ENCODE data around the gene NOP10. TPM values are rescaled to one million over a fixed set of nuclear protein-coding genes. Genes with fewer than 3 reads are reported as not detected.
A peak's percentile ranks its signal among the peaks of the same experiment; 100 is the strongest.

NOP10 gene
- total and polyA plus RNA-seq, 3 donors from 2014 or later, result 75.5 to 86.2 (median 79.8) TPM

GRCh38 chr15:34337557-34338306 is 5.2 kb downstream of the NOP10 start, which contains the start of gene SLC12A6:
Gene SLC12A6 (minus strand): TSS chr15:34337781. CDS start chr15:34336680, 1,101 bp downstream.
- H3K9me3 ChIP-seq, result no peaks in the 10 kb centered on the region
- peak within 1 kb of the TSS; percentile 88 to 91 for H3K4me3 ChIP-seq
- H3K27me3 ChIP-seq, result no peaks in the 10 kb centered on the region
- peaks cover 3% of the 10 kb centered on the region for H3K4me1 ChIP-seq
- peak within 1 kb of the TSS; percentile 79 to 92 for H3K27ac ChIP-seq
- TF ChIP-seq POLR2A (IDR thresholded peaks at IDR 0.05) (no peak), CTCF (IDR thresholded peaks at IDR 0.05) (no peak)
- intact Hi-C loops (cut with DNase I; ENCODE audit: low total_unique reads), result no loop called here
- H3K36me3 ChIP-seq (ENCODE audit: low read depth, missing control alignments), result no peaks in the 10 kb centered on the region
- 0% methylated on average over 9 to 76 of the region's 78 CpGs for WGBS, 2 donors
- DNase-seq, result peak; percentile 93

- Histone ChIP-seq H3K4me3 (peak overlapping the region; percentile 88 to 91), H3K27ac (peak overlapping the region; percentile 79 to 92), H3K4me1 (peaks cover 3% of the 10 kb centered on the region), H3K9me3 (no peaks in the 10 kb centered on the region), H3K36me3 (ENCODE audit: low read depth, missing control alignments) (no peaks in the 10 kb centered on the region), H3K27me3 (no peaks in the 10 kb centered on the region)
- TF ChIP-seq POLR2A (IDR thresholded peaks at IDR 0.05) (no peak), CTCF (IDR thresholded peaks at IDR 0.05) (no peak)
- DNase-seq, result no peak
- intact Hi-C loops (cut with DNase I; ENCODE audit: low total_unique reads), result no loop called here
- WGBS, 2 donors, result 2 to 3% methylated on average over 11 to 26 of the region's 26 CpGs
Measured at GRCh38 chr15:34336991-34337556, 5.9 kb downstream of the NOP10 start.

GRCh38 chr15:34336231-34336990 is 6.5 kb downstream of the NOP10 start:
- Histone ChIP-seq H3K27ac (peak overlapping the region in 1 of 2 donors; percentile 92), H3K9me3 (no peaks in the 10 kb centered on the region), H3K36me3 (ENCODE audit: low read depth, missing control alignments) (no peaks in the 10 kb centered on the region), H3K27me3 (no peaks in the 10 kb centered on the region), H3K4me3 (peak overlapping the region; percentile 88 to 91), H3K4me1 (peaks cover 3% of the 10 kb centered on the region)
- DNase-seq, result no peak
- WGBS, 2 donors, result 49 to 68% methylated on average over 16 of the region's 16 CpGs
- intact Hi-C loops (cut with DNase I; ENCODE audit: low total_unique reads), result no loop called here
- TF ChIP-seq POLR2A (IDR thresholded peaks at IDR 0.05) (no peak), CTCF (IDR thresholded peaks at IDR 0.05) (no peak)

GRCh38 chr15:34335176-34336032 is 7.5 kb downstream of the NOP10 start:
- WGBS, 2 donors, result 65 to 73% methylated on average over 3 of the region's 3 CpGs
- peaks cover 3% of the 10 kb centered on the region for H3K4me1 ChIP-seq
- H3K27ac ChIP-seq, result no peak overlapping the region
- TF ChIP-seq POLR2A (IDR thresholded peaks at IDR 0.05) (no peak), CTCF (IDR thresholded peaks at IDR 0.05) (no peak)
- H3K4me3 ChIP-seq, result no peak overlapping the region
- H3K36me3 ChIP-seq (ENCODE audit: low read depth, missing control alignments), result no peaks in the 10 kb centered on the region
- intact Hi-C loops (cut with DNase I; ENCODE audit: low total_unique reads), result no loop called here
- no peaks in the 10 kb centered on the region for H3K27me3 ChIP-seq
- H3K9me3 ChIP-seq, result no peaks in the 10 kb centered on the region
- DNase-seq, result no peak

All from testis (tissue), 3 donors.